ENCODE results near the gene CAMK2A. TPM values are rescaled to one million over a fixed set of nuclear protein-coding genes. Genes with fewer than 3 reads are reported as not detected.

Gene CAMK2A
- total and polyA plus RNA-seq, 4 donors, result under 0.01 TPM; not detected in 3

- TF ChIP-seq ATF3 (IDR thresholded peaks at IDR 0.05) (no peak), EGR1 (IDR thresholded peaks at IDR 0.05; ENCODE audit: low read depth in 2 of 2) (no peak)
These were observed 32.1 kb downstream of the CAMK2A start (continued) for GRCh38 chr5:150257424-150257823.

- H3K27ac ChIP-seq (ENCODE audit: low read depth in 1 of 2, low read length in 2 of 2), result no peak overlapping the region
- H3K9ac ChIP-seq (ENCODE audit: low read depth in 1 of 2, low read length in 2 of 2), result no peak overlapping the region
- no peak for TF ChIP-seq HNF4A (conservative IDR thresholded peaks at IDR 0.05)
- no peak for TF ChIP-seq JUND (IDR thresholded peaks at IDR 0.05)
- no peak for TF ChIP-seq RAD21 (IDR thresholded peaks at IDR 0.05)
- TF ChIP-seq ZBTB33 (IDR thresholded peaks at IDR 0.05), result no peak
- TF ChIP-seq REST (IDR thresholded peaks at IDR 0.05), result no peak
- TF ChIP-seq NR2F2 (IDR thresholded peaks at IDR 0.05), result no peak
- no peak for TF ChIP-seq FOXA1 (IDR thresholded peaks at IDR 0.05)
- no peak for TF ChIP-seq GABPA (IDR thresholded peaks at IDR 0.05 in 1 of 2, conservative IDR thresholded peaks at IDR 0.05 in 1 of 2)
- no peak for TF ChIP-seq HNF4G (IDR thresholded peaks at IDR 0.05)
- no peak for TF ChIP-seq ATF3 (IDR thresholded peaks at IDR 0.05)
- TF ChIP-seq MAX (IDR thresholded peaks at IDR 0.05), result no peak
- no peak for TF ChIP-seq FOXA2 (IDR thresholded peaks at IDR 0.05)
- 84% methylated on average over 12 of the region's 12 CpGs for WGBS
- H3K36me3 ChIP-seq (ENCODE audit: control insufficient read depth in 4 of 4, insufficient read depth in 3 of 4, low read depth in 1 of 4, low read length in 3 of 4), result no peaks in the 10 kb centered on the region
- H3K27me3 ChIP-seq (ENCODE audit: control insufficient read depth in 4 of 4, insufficient read depth in 4 of 4, low read length in 3 of 4), result no peaks in the 10 kb centered on the region
- DNase-seq (ENCODE audit: low spot score), result no peak
- H3K4me1 ChIP-seq (ENCODE audit: control insufficient read depth in 4 of 4, insufficient read depth in 4 of 4, low read length in 3 of 4), result no peaks in the 10 kb centered on the region
- H3K4me3 ChIP-seq (ENCODE audit: low read depth in 1 of 3, low read length in 3 of 3), result no peak overlapping the region
- H3K9me3 ChIP-seq (ENCODE audit: control insufficient read depth in 4 of 4, low read length in 3 of 4), result no peaks in the 10 kb centered on the region
These were observed 33.0 kb downstream of the CAMK2A start for GRCh38 chr5:150256410-150257064.
